DOHH2 (cell line): ENCODE measurements around the gene RIMS1.

Source experiments
- H3F3A ChIP-seq: fragments of 200-600 bp; sonication (generic), shearing (Covaris generic); 2 replicates; pipeline ENCODE4 v1.6.0; 2016; ENCODE audit warnings: antibody characterized with exemption, mild to moderate bottlenecking; ENCODE audit not compliant: control insufficient read depth, insufficient read depth
- H3K27ac ChIP-seq: fragments of 200-600 bp; sonication (generic); 2 replicates; pipeline ENCODE4 v1.5.1; 2014; ENCODE audit warnings: low read depth, mild to moderate bottlenecking, low read length, moderate library complexity
- H3K27me3 ChIP-seq: fragments of 200-600 bp; sonication (generic); 2 replicates; pipeline ENCODE4 v1.6.1; 2014; ENCODE audit warnings: mild to moderate bottlenecking, low read length, mixed read lengths; ENCODE audit not compliant: control insufficient read depth
- H3K36me3 ChIP-seq: fragments of 200-600 bp; sonication (generic); 2 replicates; pipeline ENCODE4 v1.6.1; 2014; ENCODE audit warnings: mild to moderate bottlenecking, low read length, moderate library complexity, mixed read lengths; ENCODE audit not compliant: control insufficient read depth
- H3K4me1 ChIP-seq: fragments of 200-600 bp; sonication (generic); 2 replicates; pipeline ENCODE4 v1.6.1; 2014; ENCODE audit warnings: mild to moderate bottlenecking, low read length, mixed read lengths; ENCODE audit not compliant: control insufficient read depth
- H3K4me2 ChIP-seq: fragments of 200-600 bp; sonication (generic); 2 replicates; pipeline ENCODE4 v1.6.0; 2014; ENCODE audit warnings: mild to moderate bottlenecking, low read length, moderate library complexity
- H3K4me3 ChIP-seq: fragments of 200-600 bp; sonication (generic); 2 replicates; pipeline ENCODE4 v1.5.1; 2014; ENCODE audit warnings: mild to moderate bottlenecking, low read length, mixed read lengths
- H3K79me2 ChIP-seq: fragments of 200-600 bp; sonication (generic); 2 replicates; pipeline ENCODE4 v1.6.1; 2014; ENCODE audit warnings: mild to moderate bottlenecking, low read length, mixed read lengths; ENCODE audit not compliant: control insufficient read depth
- H3K9me2 ChIP-seq: fragments of 200-600 bp; sonication (generic); replicated peaks from 2 replicates; pipeline ENCODE4 v1.6.1; 2014; ENCODE audit warnings: mild to moderate bottlenecking, low read length, mixed read lengths; ENCODE audit not compliant: control insufficient read depth
- H3K9me3 ChIP-seq: fragments of 200-600 bp; sonication (generic); 2 replicates; pipeline ENCODE4 v1.6.1; 2014; ENCODE audit warnings: antibody characterized with exemption, low read length, mixed read lengths; ENCODE audit not compliant: control insufficient read depth, insufficient read depth
- H4K20me1 ChIP-seq: fragments of 200-600 bp; sonication (generic); 2 replicates; pipeline ENCODE4 v1.6.0; 2014; ENCODE audit warnings: low read depth, mild to moderate bottlenecking, antibody characterized with exemption, low read length, moderate library complexity; ENCODE audit not compliant: control insufficient read depth, insufficient read depth
- EZH2phosphoT487 ChIP-seq: fragments of 200-600 bp; sonication (generic); IDR thresholded peaks from 2 replicates; pipeline ENCODE4 v1.6.1; 2017; ENCODE audit warnings: borderline replicate concordance, mild to moderate bottlenecking, antibody characterized with exemption, low read length, moderate library complexity, mixed read lengths
- TF ChIP-seq, protein P1 (sequence below): fragments of 200-600 bp; sonication (generic); IDR thresholded peaks from one replicate; pipeline ENCODE4 v1.5.1; 2014; ENCODE audit warnings: antibody characterized with exemption, mild to moderate bottlenecking, low read depth, low read length; ENCODE audit not compliant: poor library complexity, severe bottlenecking

RIMS1 gene

DNA sequence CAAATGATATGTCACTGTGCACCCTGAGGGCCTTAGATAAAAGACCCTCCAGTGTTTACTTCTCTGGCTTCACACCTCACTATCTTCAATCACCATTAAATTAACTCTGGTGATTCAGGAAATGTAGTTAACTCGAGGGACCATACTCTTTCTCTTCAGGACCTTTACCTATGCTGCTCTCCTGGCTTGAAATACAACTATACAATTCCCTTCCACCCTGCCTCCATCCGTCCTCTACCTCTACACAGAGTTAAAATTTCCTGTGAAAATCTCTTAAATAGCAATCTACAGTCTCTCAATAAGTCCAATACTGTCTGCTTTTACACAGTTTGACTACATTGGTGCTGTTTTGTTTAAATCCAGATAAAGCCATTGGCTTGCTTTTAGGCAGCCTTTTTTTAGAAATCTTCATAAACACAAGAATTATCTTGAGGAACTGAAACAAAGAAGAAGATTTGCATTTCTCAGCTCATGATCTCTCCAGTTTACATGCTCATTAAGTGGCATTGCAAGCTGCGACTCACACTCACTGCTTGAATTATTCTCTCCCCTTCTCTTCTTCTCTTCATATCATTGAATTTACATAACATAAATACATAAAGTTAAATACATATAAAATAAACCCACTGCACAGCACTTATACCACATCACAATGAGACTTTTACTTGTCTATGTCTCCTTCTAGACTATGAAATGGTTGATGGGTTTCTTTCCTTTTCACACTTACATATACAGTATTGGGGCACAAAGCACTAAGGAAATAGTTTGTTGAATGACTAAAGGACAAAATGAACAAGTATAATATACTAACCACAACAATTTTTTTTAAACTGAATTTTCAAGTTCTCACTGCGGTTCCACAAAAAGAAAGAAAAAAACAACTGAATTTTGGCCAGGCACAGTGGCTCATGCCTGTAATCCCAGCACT, 496.5 kb downstream of the RIMS1 start:
- Histone ChIP-seq H3F3A (peaks cover 7% of the 10 kb centered on the region; the same call in 1 of the 2 replicates), H3K36me3 (peaks cover 18% of the 10 kb centered on the region), H3K27me3 (no peaks in the 10 kb centered on the region), H3K79me2 (peaks cover 38% of the 10 kb centered on the region), H3K9me3 (0 out of 2 replicates have a peak, but pooled peaks cover 2% of the 10 kb centered on the region), H4K20me1 (no peaks in the 10 kb centered on the region), H3K4me1 (peaks cover 45% of the 10 kb centered on the region), H3K9me2 (no peaks in the 10 kb centered on the region), H3K4me3 (peak overlapping the region; percentile 71), H3K27ac (peak overlapping the region; percentile 94), H3K4me2 (peak overlapping the region; percentile 83)
- TF ChIP-seq EZH2phosphoT487 = no peak
- TF ChIP-seq, protein P1, sequence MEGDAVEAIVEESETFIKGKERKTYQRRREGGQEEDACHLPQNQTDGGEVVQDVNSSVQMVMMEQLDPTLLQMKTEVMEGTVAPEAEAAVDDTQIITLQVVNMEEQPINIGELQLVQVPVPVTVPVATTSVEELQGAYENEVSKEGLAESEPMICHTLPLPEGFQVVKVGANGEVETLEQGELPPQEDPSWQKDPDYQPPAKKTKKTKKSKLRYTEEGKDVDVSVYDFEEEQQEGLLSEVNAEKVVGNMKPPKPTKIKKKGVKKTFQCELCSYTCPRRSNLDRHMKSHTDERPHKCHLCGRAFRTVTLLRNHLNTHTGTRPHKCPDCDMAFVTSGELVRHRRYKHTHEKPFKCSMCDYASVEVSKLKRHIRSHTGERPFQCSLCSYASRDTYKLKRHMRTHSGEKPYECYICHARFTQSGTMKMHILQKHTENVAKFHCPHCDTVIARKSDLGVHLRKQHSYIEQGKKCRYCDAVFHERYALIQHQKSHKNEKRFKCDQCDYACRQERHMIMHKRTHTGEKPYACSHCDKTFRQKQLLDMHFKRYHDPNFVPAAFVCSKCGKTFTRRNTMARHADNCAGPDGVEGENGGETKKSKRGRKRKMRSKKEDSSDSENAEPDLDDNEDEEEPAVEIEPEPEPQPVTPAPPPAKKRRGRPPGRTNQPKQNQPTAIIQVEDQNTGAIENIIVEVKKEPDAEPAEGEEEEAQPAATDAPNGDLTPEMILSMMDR = no peak

DNA sequence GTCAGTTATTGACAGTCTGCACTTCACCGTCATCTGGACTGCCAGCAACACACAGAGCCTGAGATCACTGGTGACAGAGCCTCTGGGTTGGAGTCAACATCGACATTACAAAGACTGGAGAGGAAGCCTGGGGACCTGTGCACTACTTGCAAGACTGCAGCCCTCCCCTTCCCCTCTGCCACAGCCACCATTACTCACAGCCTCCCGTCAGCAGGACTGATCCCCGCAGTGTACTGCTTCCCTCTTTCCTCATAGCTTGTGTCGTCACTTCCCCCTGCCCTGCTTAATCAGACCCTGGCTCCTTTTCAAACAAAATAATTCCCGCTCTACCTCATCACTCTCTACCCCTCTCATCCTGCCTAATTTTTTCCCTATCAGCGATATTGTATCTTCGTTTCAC, 500.0 kb downstream of the RIMS1 start:
- TF ChIP-seq, protein P1 = no peak
- no peak for TF ChIP-seq EZH2phosphoT487
- peak overlapping the region; percentile 83 for H3K4me2 ChIP-seq
- no peaks in the 10 kb centered on the region for H3K9me2 ChIP-seq
- peaks cover 36% of the 10 kb centered on the region for H3K4me1 ChIP-seq
- no peaks in the 10 kb centered on the region for H4K20me1 ChIP-seq
- H3K79me2 ChIP-seq = peaks cover 34% of the 10 kb centered on the region
- 0 out of 2 replicates have a peak, but pooled peaks cover 2% of the 10 kb centered on the region for H3K9me3 ChIP-seq
- no peaks in the 10 kb centered on the region for H3K27me3 ChIP-seq
- peaks cover 9% of the 10 kb centered on the region for H3K36me3 ChIP-seq
- peak overlapping the region; percentile 71 for H3K4me3 ChIP-seq
- peak overlapping the region; percentile 22 for H3K27ac ChIP-seq
- peaks cover 7% of the 10 kb centered on the region; the same call in 1 of the 2 replicates for H3F3A ChIP-seq

DNA sequence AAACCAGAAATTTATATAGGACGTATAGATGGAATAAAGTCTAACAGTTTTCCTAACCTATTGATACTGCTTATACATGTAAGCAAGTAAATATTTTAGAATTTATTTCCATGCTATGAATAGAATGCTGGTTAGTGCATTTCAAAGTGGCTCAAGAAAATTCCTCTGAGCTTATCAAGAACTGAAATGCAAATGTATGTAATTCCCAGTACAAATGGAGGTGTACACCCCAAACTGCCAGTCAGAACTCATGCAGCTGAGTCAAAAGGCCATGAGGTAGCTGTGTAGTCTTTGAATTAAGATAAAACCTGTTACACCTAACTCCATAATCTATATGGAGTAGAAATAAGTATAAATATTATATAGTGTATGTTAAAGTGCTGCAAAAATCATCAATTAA, 503.3 kb downstream of the RIMS1 start:
- H3K4me1 ChIP-seq = peaks cover 3% of the 10 kb centered on the region
- no peaks in the 10 kb centered on the region for H3F3A ChIP-seq
- no peaks in the 10 kb centered on the region for H3K36me3 ChIP-seq
- peaks cover 14% of the 10 kb centered on the region for H3K79me2 ChIP-seq
- no peaks in the 10 kb centered on the region for H3K9me3 ChIP-seq
- H3K27ac ChIP-seq = no peak overlapping the region
- no peaks in the 10 kb centered on the region for H4K20me1 ChIP-seq
- H3K4me3 ChIP-seq = no peak overlapping the region
- no peaks in the 10 kb centered on the region for H3K9me2 ChIP-seq
- H3K27me3 ChIP-seq = no peaks in the 10 kb centered on the region
- TF ChIP-seq, protein P1 = no peak
- no peak for TF ChIP-seq EZH2phosphoT487
- no peak overlapping the region for H3K4me2 ChIP-seq
